SU-DHL-6 (cell line): ENCODE data around the gene RAP1A.

Source experiments
- H2AFZ ChIP-seq: fragments of 200-600 bp; sonication (generic); 2 replicates; pipeline ENCODE4 v1.6.1; 2014; ENCODE audit warnings: low read depth, mild to moderate bottlenecking, moderate library complexity, mixed read lengths, antibody characterized with exemption, low read length; ENCODE audit not compliant: severe bottlenecking
- H3F3A ChIP-seq: fragments of 200-600 bp; shearing (Covaris generic); 2 replicates; pipeline ENCODE4 v1.6.0; 2016; ENCODE audit warnings: antibody characterized with exemption, mild to moderate bottlenecking; ENCODE audit not compliant: insufficient read depth
- H3K27ac ChIP-seq: fragments of 200-600 bp; sonication (generic); 2 replicates; pipeline ENCODE4 v1.5.1; 2016; ENCODE audit warnings: low read depth, mild to moderate bottlenecking, low read length, moderate library complexity, mixed read lengths
- H3K27me3 ChIP-seq: fragments of 200-600 bp; sonication (generic), shearing (Covaris generic); 2 replicates; pipeline ENCODE4 v1.6.0; 2014; ENCODE audit warnings: mild to moderate bottlenecking, low read length
- H3K36me3 ChIP-seq: fragments of 200-600 bp; sonication (generic); 2 replicates; pipeline ENCODE4 v1.6.1; 2014; ENCODE audit warnings: mild to moderate bottlenecking, low read length, mixed read lengths
- H3K4me2 ChIP-seq: fragments of 300-600, 200-600 bp; shearing (Covaris generic), sonication (generic); 2 replicates; pipeline ENCODE4 v1.6.0; 2014; ENCODE audit warnings: low read length, low read depth, mild to moderate bottlenecking; ENCODE audit not compliant: poor library complexity, severe bottlenecking
- H3K4me3 ChIP-seq: fragments of 200-600 bp; sonication (generic); 2 replicates; pipeline ENCODE4 v1.5.1; 2014; ENCODE audit warnings: antibody characterized with exemption, low read length, mild to moderate bottlenecking, mixed read lengths; ENCODE audit not compliant: insufficient read depth, poor library complexity, severe bottlenecking
- H3K79me2 ChIP-seq: fragments of 200-600 bp; sonication (generic); 2 replicates; pipeline ENCODE4 v1.6.1; 2014; ENCODE audit warnings: mild to moderate bottlenecking, low read length, moderate library complexity; ENCODE audit not compliant: insufficient read depth
- H3K9ac ChIP-seq: fragments of 200-600 bp; sonication (generic); 2 replicates; pipeline ENCODE4 v1.7.0; 2014; ENCODE audit warnings: mild to moderate bottlenecking, low read length
- H3K9me2 ChIP-seq: fragments of 200-600 bp; sonication (generic); replicated peaks from 2 replicates; pipeline ENCODE4 v1.6.1; 2014; ENCODE audit warnings: low read length; ENCODE audit not compliant: insufficient read depth
- H3K9me3 ChIP-seq: fragments of 200-600 bp; sonication (generic); 2 replicates; pipeline ENCODE4 v1.6.1; 2014; ENCODE audit warnings: low read length, mixed read lengths; ENCODE audit not compliant: insufficient read depth
- H4K20me1 ChIP-seq: fragments of 200-600 bp; sonication (generic); 2 replicates; pipeline ENCODE4 v1.6.1; 2014; ENCODE audit warnings: low read depth, mild to moderate bottlenecking, antibody characterized with exemption, low read length, moderate library complexity, mixed read lengths
- CTCF ChIP-seq: fragments of 200-600 bp; sonication (generic); IDR thresholded peaks from one replicate; pipeline ENCODE4 v1.5.1; 2017; ENCODE audit warnings: antibody characterized with exemption, mild to moderate bottlenecking, low read length, moderate library complexity; ENCODE audit not compliant: insufficient read depth, poor library complexity, severe bottlenecking
- EZH2phosphoT487 ChIP-seq: fragments of 200-600 bp; sonication (generic), shearing (Covaris generic); conservative IDR thresholded peaks from 2 replicates; pipeline ENCODE4 v1.6.1; 2018; ENCODE audit warnings: mild to moderate bottlenecking, antibody characterized with exemption, low read length, moderate library complexity, mixed read lengths

RAP1A gene

DNA sequence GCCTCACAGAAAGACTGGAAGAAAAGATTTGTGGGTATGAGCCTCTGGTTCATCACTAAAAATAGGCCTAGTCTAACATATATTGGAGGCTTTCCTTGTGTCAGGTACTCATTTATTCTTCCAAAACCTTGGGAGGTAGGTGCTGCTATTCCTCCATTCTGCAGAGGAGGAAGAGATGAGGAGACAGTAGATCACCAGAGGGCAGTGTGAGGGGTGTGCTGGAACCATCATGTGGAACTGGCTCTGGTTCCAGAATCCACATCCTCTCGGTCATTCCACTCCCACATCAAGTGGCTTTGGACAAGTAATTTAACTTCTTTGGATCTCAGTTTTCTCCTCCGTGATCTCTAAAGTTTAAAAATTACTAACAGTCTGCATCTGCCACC is 127.0 kb downstream of the RAP1A start:
- Histone ChIP-seq H3K27ac (no peak overlapping the region), H3K4me3 (no peak overlapping the region), H3K36me3 (no peaks in the 10 kb centered on the region), H3F3A (no peaks in the 10 kb centered on the region), H3K9me2 (no peaks in the 10 kb centered on the region), H3K27me3 (no peaks in the 10 kb centered on the region), H3K4me2 (no peak overlapping the region), H3K9ac (no peak overlapping the region), H2AFZ (no peak overlapping the region), H3K9me3 (no peaks in the 10 kb centered on the region), H4K20me1 (no peaks in the 10 kb centered on the region), H3K79me2 (no peaks in the 10 kb centered on the region)
- TF ChIP-seq CTCF (no peak), EZH2phosphoT487 (no peak)

- H3K27me3 ChIP-seq = no peaks in the 10 kb centered on the region
- TF ChIP-seq CTCF = peak; percentile 64
- no peak for TF ChIP-seq EZH2phosphoT487
- H3K27ac ChIP-seq = no peak overlapping the region
- H2AFZ ChIP-seq = no peak overlapping the region
- no peak overlapping the region for H3K4me3 ChIP-seq
- no peaks in the 10 kb centered on the region for H3K79me2 ChIP-seq
- no peaks in the 10 kb centered on the region for H3K9me2 ChIP-seq
- H3K9me3 ChIP-seq = no peaks in the 10 kb centered on the region
- no peak overlapping the region for H3K9ac ChIP-seq
- H4K20me1 ChIP-seq = no peaks in the 10 kb centered on the region
- no peaks in the 10 kb centered on the region for H3F3A ChIP-seq
- H3K36me3 ChIP-seq = no peaks in the 10 kb centered on the region
- H3K4me2 ChIP-seq = no peak overlapping the region
These were observed 127.7 kb downstream of the RAP1A start for GRCh38 chr1:111747282-111747734.

GRCh38 chr1:111747947-111748346 is 128.4 kb downstream of the RAP1A start:
- Histone ChIP-seq H3K9me3 (no peaks in the 10 kb centered on the region), H3K4me2 (no peak overlapping the region), H3K9ac (no peak overlapping the region), H3K9me2 (no peaks in the 10 kb centered on the region), H3K27me3 (no peaks in the 10 kb centered on the region), H3K4me3 (no peak overlapping the region), H3K79me2 (no peaks in the 10 kb centered on the region), H4K20me1 (no peaks in the 10 kb centered on the region), H3F3A (no peaks in the 10 kb centered on the region), H3K27ac (no peak overlapping the region), H2AFZ (no peak overlapping the region), H3K36me3 (no peaks in the 10 kb centered on the region)
- TF ChIP-seq EZH2phosphoT487 = no peak
- TF ChIP-seq CTCF = no peak
